ENCODE results near the gene RABGGTA. TPM values are rescaled to one million over a fixed set of nuclear protein-coding genes. Genes with fewer than 3 reads are reported as not detected.

The RABGGTA gene
- total RNA-seq, 3 donors from 2014 or later (not counting 1 experiment from before 2014, with no cell fraction given): 72.9 to 95.1 (median 88.5) TPM

GRCh38 chr14:24238527-24239037 is 32.8 kb downstream of the RABGGTA start:
- Mint-ChIP-seq H3K27me3 (ENCODE audit: low read depth in 2 of 2) (no peaks in the 10 kb centered on the region), H3K4me3 (no peak overlapping the region), H3K36me3 (peaks cover 22% of the 10 kb centered on the region), H3K27ac (peak overlapping the region; percentile 40 to 100), H3K4me1 (peaks cover 77 to 85% of the 10 kb centered on the region in 2 donors), H3K9me3 (no peaks in the 10 kb centered on the region)
- intact Hi-C loops (cut with micrococcal nuclease): no loop called here
- Histone ChIP-seq H3K9me3 (ENCODE audit: control insufficient read depth, insufficient read depth, low read length) (no peaks in the 10 kb centered on the region), H3K36me3 (ENCODE audit: control insufficient read depth, insufficient read depth, low read length) (peaks cover 66% of the 10 kb centered on the region), H3K4me1 (ENCODE audit: control insufficient read depth, insufficient read depth, low read length) (peaks cover 32% of the 10 kb centered on the region), H3K27ac (ENCODE audit: low read length) (no peak overlapping the region), H3K4me3 (ENCODE audit: low read length) (no peak overlapping the region), H3K27me3 (ENCODE audit: control insufficient read depth, insufficient read depth, low read length) (no peaks in the 10 kb centered on the region)
- 96% methylated on average over 5 of the region's 5 CpGs for WGBS (ENCODE audit: insufficient coverage)
- TF ChIP-seq, protein P1, sequence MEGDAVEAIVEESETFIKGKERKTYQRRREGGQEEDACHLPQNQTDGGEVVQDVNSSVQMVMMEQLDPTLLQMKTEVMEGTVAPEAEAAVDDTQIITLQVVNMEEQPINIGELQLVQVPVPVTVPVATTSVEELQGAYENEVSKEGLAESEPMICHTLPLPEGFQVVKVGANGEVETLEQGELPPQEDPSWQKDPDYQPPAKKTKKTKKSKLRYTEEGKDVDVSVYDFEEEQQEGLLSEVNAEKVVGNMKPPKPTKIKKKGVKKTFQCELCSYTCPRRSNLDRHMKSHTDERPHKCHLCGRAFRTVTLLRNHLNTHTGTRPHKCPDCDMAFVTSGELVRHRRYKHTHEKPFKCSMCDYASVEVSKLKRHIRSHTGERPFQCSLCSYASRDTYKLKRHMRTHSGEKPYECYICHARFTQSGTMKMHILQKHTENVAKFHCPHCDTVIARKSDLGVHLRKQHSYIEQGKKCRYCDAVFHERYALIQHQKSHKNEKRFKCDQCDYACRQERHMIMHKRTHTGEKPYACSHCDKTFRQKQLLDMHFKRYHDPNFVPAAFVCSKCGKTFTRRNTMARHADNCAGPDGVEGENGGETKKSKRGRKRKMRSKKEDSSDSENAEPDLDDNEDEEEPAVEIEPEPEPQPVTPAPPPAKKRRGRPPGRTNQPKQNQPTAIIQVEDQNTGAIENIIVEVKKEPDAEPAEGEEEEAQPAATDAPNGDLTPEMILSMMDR (IDR thresholded peaks at IDR 0.05): no peak
- ATAC-seq: no peak
- peak in 1 of 2 donors; percentile 3 for DNase-seq

DNA sequence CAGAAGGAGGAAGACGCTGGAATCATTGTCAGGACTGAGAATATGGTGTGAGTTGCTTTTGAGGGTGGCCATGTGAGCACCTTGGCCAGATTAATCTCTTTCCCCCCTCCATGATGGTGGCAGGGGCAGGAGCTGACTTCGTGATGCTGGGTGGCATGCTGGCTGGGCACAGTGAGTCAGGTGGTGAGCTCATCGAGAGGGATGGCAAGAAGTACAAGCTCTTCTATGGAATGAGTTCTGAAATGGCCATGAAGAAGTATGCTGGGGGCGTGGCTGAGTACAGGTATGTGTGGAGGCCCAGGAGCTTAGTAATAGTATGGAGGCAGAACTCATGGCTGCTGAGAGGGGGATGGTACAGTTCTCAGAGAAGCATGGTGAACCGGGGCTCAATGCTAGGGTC is 33.3 kb downstream of the RABGGTA start:
- Histone ChIP-seq H3K9me3 (ENCODE audit: control insufficient read depth, insufficient read depth, low read length) (no peaks in the 10 kb centered on the region), H3K36me3 (ENCODE audit: control insufficient read depth, insufficient read depth, low read length) (peaks cover 66% of the 10 kb centered on the region), H3K4me3 (ENCODE audit: low read length) (no peak overlapping the region), H3K27me3 (ENCODE audit: control insufficient read depth, insufficient read depth, low read length) (no peaks in the 10 kb centered on the region), H3K27ac (ENCODE audit: low read length) (no peak overlapping the region), H3K4me1 (ENCODE audit: control insufficient read depth, insufficient read depth, low read length) (peaks cover 32% of the 10 kb centered on the region)
- H3K36me3 Mint-ChIP-seq: peaks cover 22% of the 10 kb centered on the region
- peak overlapping the region; percentile 14 for H3K4me3 Mint-ChIP-seq
- DNase-seq (no peak), ATAC-seq (no peak)
- peak overlapping the region; percentile 40 to 100 for H3K27ac Mint-ChIP-seq
- 97% methylated on average over 4 of the region's 5 CpGs for WGBS (ENCODE audit: insufficient coverage)
- no peaks in the 10 kb centered on the region for H3K9me3 Mint-ChIP-seq
- intact Hi-C loops (cut with micrococcal nuclease): no loop called here
- TF ChIP-seq, protein P1 (IDR thresholded peaks at IDR 0.05): no peak
- peaks cover 75 to 86% of the 10 kb centered on the region in 2 donors for H3K4me1 Mint-ChIP-seq
- no peaks in the 10 kb centered on the region for H3K27me3 Mint-ChIP-seq (ENCODE audit: low read depth in 2 of 2)

DNA sequence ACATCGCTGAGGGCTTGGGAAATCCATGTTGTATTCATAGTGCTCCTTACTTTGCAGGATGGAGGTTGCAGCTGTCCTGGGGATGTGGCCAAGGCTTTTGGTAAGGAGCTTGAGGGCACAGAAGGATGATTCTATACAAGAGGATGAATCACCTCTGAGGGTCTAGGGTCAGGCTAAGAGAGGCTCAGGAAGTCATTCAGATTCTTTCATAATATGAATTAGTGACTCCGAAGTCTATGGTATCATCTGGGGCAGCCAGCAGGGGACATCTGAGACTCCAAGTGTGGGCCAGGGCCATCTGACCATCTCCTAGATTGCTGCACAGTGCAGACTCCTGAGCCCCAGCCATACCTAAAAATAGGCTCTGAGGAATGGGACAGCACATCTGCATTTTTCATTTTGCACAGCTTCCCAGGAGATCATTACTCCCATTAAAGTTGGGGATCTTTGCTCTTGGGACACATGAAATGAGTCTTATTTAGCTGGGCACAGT is 33.9 kb downstream of the RABGGTA start:
- H3K9me3 Mint-ChIP-seq: no peaks in the 10 kb centered on the region
- TF ChIP-seq, protein P1 (IDR thresholded peaks at IDR 0.05): no peak
- H3K36me3 Mint-ChIP-seq: peaks cover 22% of the 10 kb centered on the region
- WGBS (ENCODE audit: insufficient coverage): 100% methylated on average over 2 of the region's 2 CpGs
- DNase-seq (no peak), ATAC-seq (no peak)
- H3K9me3 ChIP-seq (ENCODE audit: control insufficient read depth, insufficient read depth, low read length): no peaks in the 10 kb centered on the region
- H3K4me1 ChIP-seq (ENCODE audit: control insufficient read depth, insufficient read depth, low read length): peaks cover 34% of the 10 kb centered on the region
- H3K27me3 ChIP-seq (ENCODE audit: control insufficient read depth, insufficient read depth, low read length): no peaks in the 10 kb centered on the region
- H3K4me3 ChIP-seq (ENCODE audit: low read length): no peak overlapping the region
- H3K27me3 Mint-ChIP-seq (ENCODE audit: low read depth in 2 of 2): no peaks in the 10 kb centered on the region
- H3K27ac ChIP-seq (ENCODE audit: low read length): no peak overlapping the region
- H3K36me3 ChIP-seq (ENCODE audit: control insufficient read depth, insufficient read depth, low read length): peaks cover 66% of the 10 kb centered on the region
- H3K4me3 Mint-ChIP-seq: peak overlapping the region; percentile 14
- peak overlapping the region; percentile 40 to 100 for H3K27ac Mint-ChIP-seq
- peaks cover 69 to 85% of the 10 kb centered on the region in 2 donors for H3K4me1 Mint-ChIP-seq
- intact Hi-C loops (cut with micrococcal nuclease): no loop called here
